ENCODE data around the gene SCARF2. TPM values are rescaled to one million over a fixed set of nuclear protein-coding genes. Genes with fewer than 3 reads are reported as not detected.

The SCARF2 gene
- total and polyA plus RNA-seq, 2 of the 13 experiments (the other 11 are each of a cell fraction or from before 2014, with no cell fraction given): 3.3 to 6.2 TPM

GRCh38 chr22:20393705-20394476 lies 43.7 kb downstream of the SCARF2 start, which contains the start of gene ZNF74 (continued):
- TF ChIP-seq SIN3A (IDR thresholded peaks at IDR 0.05; ENCODE audit: borderline replicate concordance, low read depth, low read length) (no peak; the same call in 1 of the 2 replicates), ZNF441 (CRISPR knock-in tag; IDR thresholded peaks at IDR 0.05; ENCODE audit: borderline replicate concordance) (no peak), ZNF546 (CRISPR knock-in tag; conservative IDR thresholded peaks at IDR 0.05) (peak; percentile 64; the same call in 1 of the 2 replicates), ZNF33B (CRISPR knock-in tag; IDR thresholded peaks at IDR 0.05) (0 out of 2 replicates have a peak, but pooled peaks have one; percentile 68), ZEB1 (IDR thresholded peaks at IDR 0.05; ENCODE audit: insufficient replicate concordance, low read depth) (no peak), DZIP1 (CRISPR knock-in tag; IDR thresholded peaks at IDR 0.05) (peak; percentile 69; the same call in 1 of the 2 replicates), KAT2B (IDR thresholded peaks at IDR 0.05; ENCODE audit: borderline replicate concordance, low read depth, low read length) (no peak), ZNF124 (CRISPR knock-in tag; IDR thresholded peaks at IDR 0.05) (peak; percentile 38; the same call in 1 of the 2 replicates), ZNF205 (CRISPR knock-in tag; IDR thresholded peaks at IDR 0.05) (peak; percentile 82), ZNF138 (CRISPR knock-in tag; IDR thresholded peaks at IDR 0.05; ENCODE audit: low read depth) (no peak), ZNF614 (CRISPR knock-in tag; IDR thresholded peaks at IDR 0.05; ENCODE audit: borderline replicate concordance) (peak; percentile 47; the same call in 1 of the 2 replicates), ETV6 (CRISPR knock-in tag; conservative IDR thresholded peaks at IDR 0.05) (no peak), ATAD3A (CRISPR knock-in tag; IDR thresholded peaks at IDR 0.05) (no peak), ARHGAP35 (CRISPR knock-in tag; IDR thresholded peaks at IDR 0.05; ENCODE audit: borderline replicate concordance) (no peak), MXD3 (CRISPR knock-in tag; IDR thresholded peaks at IDR 0.05) (no peak; the same call in 1 of the 2 replicates), CBX1 (IDR thresholded peaks at IDR 0.05; ENCODE audit: low read depth) (peak; percentile 34)

All from HepG2 (cell line).